Stomach (tissue), 9 donors: ENCODE measurements around the gene GPR61. TPM values are rescaled to one million over a fixed set of nuclear protein-coding genes. Genes with fewer than 3 reads are reported as not detected.

ENCODE experiments used
- DNase-seq, 2 donors: peaks; one replicate each; pipeline versions ENCODE4 v3.0.0 to v3.0.0-alpha.2; 2013 to 2019
- H3K27ac ChIP-seq, 5 donors: fragments of 200-600 bp in 4 of 5; sonication (generic) in 4 of 5; one replicate each; pipeline ENCODE4 v1.5.1; 2013 to 2019; ENCODE audit warnings: mild to moderate bottlenecking in 1 of 5, moderate library complexity in 1 of 5
- H3K27me3 ChIP-seq, 3 donors: fragments of 200-600 bp; sonication (generic); one replicate each; pipeline ENCODE4 v1.5.1; 2017 to 2019; ENCODE audit warnings: mixed run types in 1 of 3
- H3K36me3 ChIP-seq, 4 donors: fragments of 200-600 bp; sonication (generic); 1 replicate in 3 of 4; 2 replicates in 1 of 4; pipeline ENCODE4 v1.5.1; 2016 to 2019
- H3K4me1 ChIP-seq, 4 donors: fragments of 200-600 bp; sonication (generic); one replicate each; pipeline ENCODE4 v1.5.1; 2016 to 2019
- H3K4me3 ChIP-seq, 4 donors: fragments of 200-600 bp; sonication (generic) in 3 of 4; one replicate each; pipeline ENCODE4 v1.5.1; 2016 to 2019; ENCODE audit warnings: mild to moderate bottlenecking in 1 of 4
- H3K9me3 ChIP-seq, 4 donors: fragments of 200-600 bp; sonication (generic); one replicate each; pipeline ENCODE4 v1.5.1; 2016 to 2019
- EP300 ChIP-seq: sonication (generic); formaldehyde crosslinking; IDR thresholded peaks from one replicate; pipeline ENCODE4 v1.6.1; 2017; ENCODE audit warnings: antibody characterized with exemption
- POLR2A ChIP-seq, 4 donors: fragments of 450-650 bp; IDR thresholded peaks; one replicate each; pipeline ENCODE4 v1.6.1; 2016; ENCODE audit warnings: antibody characterized with exemption in 4 of 4, control low read depth in 2 of 4, mild to moderate bottlenecking in 1 of 4, moderate library complexity in 1 of 4
- POLR2AphosphoS5 ChIP-seq, 3 donors: sonication (generic); formaldehyde crosslinking; IDR thresholded peaks; one replicate each; pipeline ENCODE4 v1.6.1; 2016; ENCODE audit warnings: antibody characterized with exemption in 3 of 3
- WGBS, 5 donors: extraction: QIAGEN DNeasy Blood & Tissue Kit in 3 of 5; methylation state at CpG; one replicate each; pipeline versions ENCODE4 v1.1.5 to v1.1.7; 2013 to 2018; 5-methylcytosine and 5-hydroxymethylcytosine counted together
- intact Hi-C: fragments of 100-400 bp; cut with DNase I; formaldehyde crosslinking; loops from one replicate; pipeline ENCODE4 v1.15.1; 2023; ENCODE audit warnings: low total_unique reads
- polyA plus RNA-seq, 3 donors: library from polyadenylated mRNA; stranded (reverse); fragments of 200-250 nt; gene quantifications; one replicate each; pipeline ENCODE4 v1.2.3, GENCODE V29; 2013
- total RNA-seq, 5 donors: library from RNA; depleted of rRNA; stranded (reverse); fragments of >200 nt; gene quantifications; one replicate each; pipeline versions ENCODE4 v1.1.0 to v1.2.3, GENCODE V29; 2014 to 2016
- TF ChIP-seq, protein P1 (sequence below), 7 experiments: fragments of 450-650 bp in 4 of 7; fragments of 200-600 bp in 3 of 7; sonication (generic) in 3 of 7; IDR thresholded peaks; one replicate each; pipeline ENCODE4 v1.5.1; 2016 to 2019; ENCODE audit warnings: antibody characterized with exemption in 7 of 7, control low read depth in 2 of 7, mild to moderate bottlenecking in 1 of 7
- donor health status: healthy with polysubstance abuse.
- donor health status: Bipolar disorder and iron deficiency.
- donor health status: healthy.

Gene GPR61
- total and polyA plus RNA-seq, 8 donors: 0.12 TPM; not detected in 7

GRCh38 chr1:109527098-109527811, 12.4 kb upstream of the GPR61 start:
- Histone ChIP-seq H3K4me1 (peaks cover 0 to 12% (median 9%) of the 10 kb centered on the region in 4 donors), H3K27me3 (no peaks in the 10 kb centered on the region), H3K9me3 (no peaks in the 10 kb centered on the region), H3K27ac (no peak overlapping the region), H3K36me3 (no peaks in the 10 kb centered on the region), H3K4me3 (no peak overlapping the region)
- DNase-seq: no peak
- TF ChIP-seq, protein P1, sequence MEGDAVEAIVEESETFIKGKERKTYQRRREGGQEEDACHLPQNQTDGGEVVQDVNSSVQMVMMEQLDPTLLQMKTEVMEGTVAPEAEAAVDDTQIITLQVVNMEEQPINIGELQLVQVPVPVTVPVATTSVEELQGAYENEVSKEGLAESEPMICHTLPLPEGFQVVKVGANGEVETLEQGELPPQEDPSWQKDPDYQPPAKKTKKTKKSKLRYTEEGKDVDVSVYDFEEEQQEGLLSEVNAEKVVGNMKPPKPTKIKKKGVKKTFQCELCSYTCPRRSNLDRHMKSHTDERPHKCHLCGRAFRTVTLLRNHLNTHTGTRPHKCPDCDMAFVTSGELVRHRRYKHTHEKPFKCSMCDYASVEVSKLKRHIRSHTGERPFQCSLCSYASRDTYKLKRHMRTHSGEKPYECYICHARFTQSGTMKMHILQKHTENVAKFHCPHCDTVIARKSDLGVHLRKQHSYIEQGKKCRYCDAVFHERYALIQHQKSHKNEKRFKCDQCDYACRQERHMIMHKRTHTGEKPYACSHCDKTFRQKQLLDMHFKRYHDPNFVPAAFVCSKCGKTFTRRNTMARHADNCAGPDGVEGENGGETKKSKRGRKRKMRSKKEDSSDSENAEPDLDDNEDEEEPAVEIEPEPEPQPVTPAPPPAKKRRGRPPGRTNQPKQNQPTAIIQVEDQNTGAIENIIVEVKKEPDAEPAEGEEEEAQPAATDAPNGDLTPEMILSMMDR (IDR thresholded peaks at IDR 0.05): no peak
- no peak for TF ChIP-seq EP300
- intact Hi-C loops: no loop called here
- WGBS, 5 donors: 67 to 82% (median 75%) methylated on average over 14 of the region's 14 CpGs

DNA sequence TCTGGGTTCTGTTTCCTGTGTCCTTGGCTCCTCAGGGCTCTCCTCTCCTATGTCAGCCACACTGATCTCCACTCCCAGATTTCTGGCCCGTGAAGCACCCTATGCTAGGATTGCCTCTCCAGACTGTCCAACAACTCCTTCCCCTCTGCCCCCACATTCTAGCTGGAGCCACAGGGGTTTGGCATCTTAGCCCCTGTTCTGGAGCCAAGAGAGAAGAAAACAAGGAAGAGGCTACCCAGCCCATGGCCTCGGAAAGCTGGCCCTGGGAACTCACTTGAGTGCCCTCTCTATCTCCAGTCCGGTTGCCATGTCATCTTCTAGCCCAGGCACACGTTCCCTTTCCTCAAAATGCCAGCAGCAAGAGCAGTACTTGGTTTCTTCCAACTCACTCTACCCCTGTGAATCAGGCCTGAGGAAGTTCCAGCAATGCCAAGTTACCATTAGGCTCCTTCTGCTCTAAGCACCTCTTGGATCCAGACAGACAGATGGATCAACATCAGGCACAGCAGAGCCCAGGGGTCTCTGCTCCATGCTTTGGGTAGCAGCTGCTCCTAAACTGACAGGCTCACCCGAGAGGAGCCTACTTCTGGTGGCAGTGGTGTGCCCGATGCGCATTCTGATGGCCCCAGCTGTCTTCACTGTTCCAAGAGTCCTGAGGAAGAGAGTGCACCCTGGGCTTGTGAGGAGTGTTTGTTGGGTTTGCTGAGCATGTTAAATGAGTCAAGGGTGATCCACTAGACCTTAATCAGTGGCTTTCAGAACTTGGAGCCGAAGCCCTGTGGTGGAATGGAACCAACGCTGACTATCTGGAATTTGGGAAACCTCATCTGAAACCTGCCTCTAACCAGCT, 11.6 kb upstream of the GPR61 start:
- no peak overlapping the region for H3K4me3 ChIP-seq
- TF ChIP-seq, protein P1 (IDR thresholded peaks at IDR 0.05): no peak
- TF ChIP-seq EP300 (no peak), POLR2AphosphoS5 (IDR thresholded peaks at IDR 0.05) (no peak), POLR2A (IDR thresholded peaks at IDR 0.05) (no peak)
- no peaks in the 10 kb centered on the region for H3K27me3 ChIP-seq
- intact Hi-C loops: no loop called here
- H3K9me3 ChIP-seq: no peaks in the 10 kb centered on the region
- H3K36me3 ChIP-seq: no peaks in the 10 kb centered on the region
- peaks cover 0 to 20% (median 16%) of the 10 kb centered on the region in 4 donors for H3K4me1 ChIP-seq
- DNase-seq: no peak
- 78 to 91% (median 81%) methylated on average over 8 to 9 of the region's 9 CpGs for WGBS, 5 donors
- no peak overlapping the region for H3K27ac ChIP-seq

DNA sequence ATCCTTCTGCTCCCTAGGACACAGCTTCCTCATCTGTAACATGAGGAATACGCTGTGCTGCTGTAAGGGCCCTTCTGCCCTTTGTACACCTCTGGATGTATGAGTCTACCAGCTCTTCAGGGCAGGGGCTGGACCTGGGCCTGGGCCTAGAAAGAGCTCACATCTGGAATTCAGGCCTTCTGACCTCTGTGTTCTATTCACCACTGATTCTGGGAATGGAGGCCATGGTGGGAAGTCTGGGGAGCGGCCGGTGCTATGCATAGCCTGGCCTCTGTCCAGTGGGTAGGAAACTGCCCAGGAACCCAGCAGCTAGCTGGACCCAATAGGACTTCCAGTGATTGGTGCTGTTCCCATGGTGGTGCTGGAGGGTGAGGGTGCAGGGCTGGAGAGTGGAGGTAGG, 11.0 kb upstream of the GPR61 start:
- WGBS, 5 donors: 65 to 95% (median 81%) methylated on average over 3 of the region's 3 CpGs
- Histone ChIP-seq H3K36me3 (no peaks in the 10 kb centered on the region), H3K27ac (no peak overlapping the region), H3K9me3 (no peaks in the 10 kb centered on the region), H3K27me3 (no peaks in the 10 kb centered on the region), H3K4me1 (peaks cover 0 to 21% (median 16%) of the 10 kb centered on the region in 4 donors), H3K4me3 (no peak overlapping the region)
- no peak for DNase-seq
- TF ChIP-seq, protein P1 (IDR thresholded peaks at IDR 0.05): no peak
- TF ChIP-seq POLR2AphosphoS5 (IDR thresholded peaks at IDR 0.05) (no peak), EP300 (no peak), POLR2A (IDR thresholded peaks at IDR 0.05) (no peak)
- intact Hi-C loops: no loop called here

- H3K27me3 ChIP-seq: no peaks in the 10 kb centered on the region
- H3K4me1 ChIP-seq: peaks cover 0 to 21% (median 16%) of the 10 kb centered on the region in 4 donors
- TF ChIP-seq POLR2AphosphoS5 (IDR thresholded peaks at IDR 0.05) (no peak), POLR2A (IDR thresholded peaks at IDR 0.05) (no peak), EP300 (no peak)
- TF ChIP-seq, protein P1 (IDR thresholded peaks at IDR 0.05): no peak
- H3K36me3 ChIP-seq: no peaks in the 10 kb centered on the region
- H3K4me3 ChIP-seq: no peak overlapping the region
- H3K27ac ChIP-seq: no peak overlapping the region
- no peak for DNase-seq
- H3K9me3 ChIP-seq: no peaks in the 10 kb centered on the region
- WGBS, 5 donors: 66 to 78% (median 74%) methylated on average over 7 to 8 of the region's 8 CpGs
- intact Hi-C loops: loop anchor here (5.0 kb wide), 1 partner anchor 38 kb away; the partner anchor contains the start of gene CYB561D1
Measured at GRCh38 chr1:109529881-109530456, 9.7 kb upstream of the GPR61 start.
